GM13977 (cell line): ENCODE data around the gene RS1.
A peak's percentile ranks its signal among the peaks of the same experiment; 100 is the strongest.

Source experiments
- DNase-seq: peaks from one replicate; pipeline ENCODE4 v3.0.0; 2012; ENCODE audit warnings: low spot score
- in situ Hi-C: fragments of 300-500 bp; cut with MboI; formaldehyde crosslinking; loops from one replicate; pipeline ENCODE4 v1.12.0; 2022; ENCODE audit warnings: low sequenced_read_pairs, low pct_unique_long_range_greater_than_20kb, mixed read lengths, inconsistent platforms; ENCODE audit not compliant: unreplicated experiment
- TF ChIP-seq, protein P1 (sequence below): IDR thresholded peaks from 2 replicates; pipeline ENCODE4 v1.5.1; 2012; ENCODE audit warnings: mild to moderate bottlenecking, control low read depth; ENCODE audit not compliant: insufficient read depth; ENCODE audit errors: extremely low read depth, missing control alignments

The RS1 gene

DNA sequence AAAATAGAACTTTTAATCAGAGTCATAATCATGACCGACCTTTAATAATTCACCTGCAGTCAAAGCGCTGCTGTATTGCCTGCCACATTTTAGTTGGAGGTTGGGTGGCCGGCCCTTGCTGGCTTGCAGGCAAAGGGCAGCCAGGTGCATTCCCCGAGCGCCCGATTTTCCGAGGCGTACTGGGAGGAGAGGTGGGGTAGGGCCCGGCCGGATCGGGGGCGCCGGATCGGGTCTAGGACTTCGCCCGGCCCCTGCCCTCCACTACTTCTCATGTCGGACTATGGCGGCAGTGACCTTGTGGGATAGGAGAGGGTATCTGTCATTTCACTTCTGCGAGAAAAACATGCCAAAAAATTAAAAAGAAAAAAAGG, 2.5 kb upstream of the RS1 start:
- TF ChIP-seq, protein P1, sequence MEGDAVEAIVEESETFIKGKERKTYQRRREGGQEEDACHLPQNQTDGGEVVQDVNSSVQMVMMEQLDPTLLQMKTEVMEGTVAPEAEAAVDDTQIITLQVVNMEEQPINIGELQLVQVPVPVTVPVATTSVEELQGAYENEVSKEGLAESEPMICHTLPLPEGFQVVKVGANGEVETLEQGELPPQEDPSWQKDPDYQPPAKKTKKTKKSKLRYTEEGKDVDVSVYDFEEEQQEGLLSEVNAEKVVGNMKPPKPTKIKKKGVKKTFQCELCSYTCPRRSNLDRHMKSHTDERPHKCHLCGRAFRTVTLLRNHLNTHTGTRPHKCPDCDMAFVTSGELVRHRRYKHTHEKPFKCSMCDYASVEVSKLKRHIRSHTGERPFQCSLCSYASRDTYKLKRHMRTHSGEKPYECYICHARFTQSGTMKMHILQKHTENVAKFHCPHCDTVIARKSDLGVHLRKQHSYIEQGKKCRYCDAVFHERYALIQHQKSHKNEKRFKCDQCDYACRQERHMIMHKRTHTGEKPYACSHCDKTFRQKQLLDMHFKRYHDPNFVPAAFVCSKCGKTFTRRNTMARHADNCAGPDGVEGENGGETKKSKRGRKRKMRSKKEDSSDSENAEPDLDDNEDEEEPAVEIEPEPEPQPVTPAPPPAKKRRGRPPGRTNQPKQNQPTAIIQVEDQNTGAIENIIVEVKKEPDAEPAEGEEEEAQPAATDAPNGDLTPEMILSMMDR, result no peak
- peak; percentile 36 for DNase-seq
- in situ Hi-C loops, result no loop called here

- DNase-seq, result peak; percentile 40
- TF ChIP-seq, protein P1, result no peak
- in situ Hi-C loops, result no loop called here
Observed at GRCh38 chrX:18668071-18668835, 3.7 kb downstream of the RS1 start.

DNA sequence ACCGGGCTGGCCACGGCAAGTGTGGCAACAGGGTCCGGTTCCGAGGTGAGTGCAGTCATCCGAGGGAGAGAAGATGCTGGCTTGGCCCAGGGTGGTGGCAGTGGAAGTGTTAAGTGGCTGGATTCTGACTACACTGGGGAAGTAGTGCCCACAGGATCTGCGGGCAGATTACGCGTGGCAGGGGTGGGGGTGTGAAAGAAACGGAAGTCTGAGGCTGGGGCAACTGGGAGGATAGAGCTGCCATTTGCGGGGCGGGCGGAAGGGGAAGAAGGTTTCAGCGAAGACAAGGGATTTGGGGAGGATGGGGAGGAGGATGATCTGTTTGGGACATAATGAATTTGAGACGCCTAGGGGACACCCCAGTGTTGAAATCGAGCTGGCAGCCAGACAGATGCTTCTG, 5.3 kb downstream of the RS1 start:
- TF ChIP-seq, protein P1, result no peak
- in situ Hi-C loops, result no loop called here

GRCh38 chrX:18664947-18665346, 7.0 kb downstream of the RS1 start:
- in situ Hi-C loops, result no loop called here
- TF ChIP-seq, protein P1, result no peak
- DNase-seq, result no peak

More for the DNA sequence above, 5.3 kb downstream of the RS1 start:
- DNase-seq, result no peak

DNA sequence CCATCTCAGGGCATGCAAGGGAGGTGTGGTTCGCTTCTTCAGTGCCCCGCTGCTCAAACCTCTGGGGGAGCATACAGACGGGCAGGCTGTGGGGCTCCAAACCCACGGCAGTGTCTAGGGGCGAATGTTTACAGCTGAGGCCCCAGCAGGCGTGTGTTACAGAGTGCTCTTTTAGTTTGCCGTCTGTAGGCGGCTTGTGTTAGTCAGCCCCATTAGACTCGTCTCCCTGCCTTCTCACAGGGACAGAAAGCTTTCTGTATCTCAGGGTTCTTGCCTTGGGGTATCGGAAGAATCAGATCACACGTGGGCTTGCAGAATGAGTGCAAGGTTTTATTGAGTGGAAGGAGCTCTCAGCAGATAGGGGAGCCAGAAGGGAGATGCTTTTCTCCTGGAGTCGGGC, 10.6 kb downstream of the RS1 start:
- DNase-seq, result no peak
- in situ Hi-C loops, result no loop called here
- TF ChIP-seq, protein P1, result no peak

- in situ Hi-C loops, result no loop called here
- TF ChIP-seq, protein P1, result no peak
- no peak for DNase-seq
Observed at GRCh38 chrX:18654875-18655836, 16.8 kb downstream of the RS1 start.
